GM18511 (cell line): ENCODE measurements around the gene TCP11L2.
"Not testable (repeated sequence)": the region's sequence is repeated elsewhere in the genome, so short reads cannot be mapped to it uniquely, and the experiment has no call there.

ENCODE experiments used
- ATAC-seq: cut with Tn5 transposase; IDR thresholded peaks from one replicate; pipeline ENCODE4 v1.9.1; 2021; ENCODE audit warnings: mild to moderate bottlenecking, moderate library complexity; ENCODE audit not compliant: unreplicated experiment

Gene TCP11L2

GRCh38 chr12:106304797-106305196 is 2.3 kb downstream of the TCP11L2 start:
- ATAC-seq = no peak

- no peak for ATAC-seq
Measured at GRCh38 chr12:106305376-106305775, 2.8 kb downstream of the TCP11L2 start.

GRCh38 chr12:106307181-106307580 is 4.6 kb downstream of the TCP11L2 start:
- no peak for ATAC-seq

- ATAC-seq = no peak
Measured at GRCh38 chr12:106308121-106308520, 5.6 kb downstream of the TCP11L2 start.

GRCh38 chr12:106308611-106309010 is 6.1 kb downstream of the TCP11L2 start:
- ATAC-seq = no peak

GRCh38 chr12:106309671-106310505 is 7.4 kb downstream of the TCP11L2 start:
- ATAC-seq = no peak

- ATAC-seq = no peak
Measured at GRCh38 chr12:106310687-106311086, 8.2 kb downstream of the TCP11L2 start.

- ATAC-seq = no peak
Measured at GRCh38 chr12:106311139-106311538, 8.6 kb downstream of the TCP11L2 start.

GRCh38 chr12:106313413-106313812 is 10.9 kb downstream of the TCP11L2 start:
- ATAC-seq = not testable (repeated sequence)

GRCh38 chr12:106315523-106315922 is 13.0 kb downstream of the TCP11L2 start:
- ATAC-seq = no peak

GRCh38 chr12:106317406-106318082 is 15.0 kb downstream of the TCP11L2 start:
- ATAC-seq = no peak

- no peak for ATAC-seq
Measured at GRCh38 chr12:106321139-106321850, 18.8 kb downstream of the TCP11L2 start.

- ATAC-seq = no peak
Measured at GRCh38 chr12:106323537-106323936, 21.0 kb downstream of the TCP11L2 start.

GRCh38 chr12:106327309-106327869 is 24.9 kb downstream of the TCP11L2 start:
- ATAC-seq = no peak

GRCh38 chr12:106328735-106329134 is 26.2 kb downstream of the TCP11L2 start:
- ATAC-seq = no peak

- ATAC-seq = no peak
Measured at GRCh38 chr12:106329231-106329982, 26.9 kb downstream of the TCP11L2 start.

GRCh38 chr12:106331599-106331998 is 29.1 kb downstream of the TCP11L2 start:
- ATAC-seq = no peak

- no peak for ATAC-seq
Measured at GRCh38 chr12:106332536-106332935, 30.0 kb downstream of the TCP11L2 start.

- no peak for ATAC-seq
Measured at GRCh38 chr12:106333010-106333409, 30.5 kb downstream of the TCP11L2 start.

- ATAC-seq = no peak
Measured at GRCh38 chr12:106333756-106334155, 31.2 kb downstream of the TCP11L2 start.
